ENCODE measurements around the gene CBLN1.

Gene CBLN1

DNA sequence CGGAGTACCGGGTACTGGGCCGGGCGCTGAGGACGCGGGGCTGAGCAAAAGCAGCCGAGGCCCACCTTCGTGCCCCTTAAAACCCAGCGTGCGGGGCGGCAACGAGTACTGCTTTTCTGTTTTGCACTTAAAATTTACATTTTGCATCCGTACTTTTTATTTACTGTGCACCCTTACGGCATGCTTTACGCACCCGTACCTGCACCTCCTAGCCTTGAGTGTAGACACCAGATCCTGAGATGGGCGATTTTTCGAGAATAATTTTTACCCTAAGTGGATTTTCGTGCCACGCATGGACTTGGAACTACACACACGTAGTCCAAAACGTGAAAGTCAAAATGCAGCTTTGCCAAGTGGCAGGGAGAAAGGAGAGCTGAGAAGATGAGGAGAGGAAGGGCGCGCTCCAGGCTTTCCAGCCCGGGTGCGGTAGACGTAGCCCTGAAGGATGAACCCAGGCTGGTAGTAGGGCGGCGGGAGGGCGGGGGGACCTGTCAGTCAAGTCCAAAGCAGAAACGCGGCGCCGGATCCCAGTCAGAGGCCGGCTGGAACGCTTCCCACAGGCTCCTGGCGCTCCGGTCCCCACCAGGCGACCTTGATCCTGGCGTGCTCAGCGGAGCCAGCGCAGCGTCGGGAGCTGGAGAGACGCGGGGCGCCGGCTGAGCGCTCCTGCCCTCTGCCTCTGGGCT lies 1.2 kb upstream of the CBLN1 start:
- Mint-ChIP-seq H3K36me3 (ENCODE audit: low read depth) (peaks cover 7% of the 10 kb centered on the region), H3K4me1 (ENCODE audit: low read depth) (peaks cover 5% of the 10 kb centered on the region), H3K4me3 (peak overlapping the region; percentile 50), H3K27me3 (ENCODE audit: low read depth) (peaks cover 68% of the 10 kb centered on the region), H3K9me3 (no peaks in the 10 kb centered on the region), H3K27ac (peak overlapping the region; percentile 52)

DNA sequence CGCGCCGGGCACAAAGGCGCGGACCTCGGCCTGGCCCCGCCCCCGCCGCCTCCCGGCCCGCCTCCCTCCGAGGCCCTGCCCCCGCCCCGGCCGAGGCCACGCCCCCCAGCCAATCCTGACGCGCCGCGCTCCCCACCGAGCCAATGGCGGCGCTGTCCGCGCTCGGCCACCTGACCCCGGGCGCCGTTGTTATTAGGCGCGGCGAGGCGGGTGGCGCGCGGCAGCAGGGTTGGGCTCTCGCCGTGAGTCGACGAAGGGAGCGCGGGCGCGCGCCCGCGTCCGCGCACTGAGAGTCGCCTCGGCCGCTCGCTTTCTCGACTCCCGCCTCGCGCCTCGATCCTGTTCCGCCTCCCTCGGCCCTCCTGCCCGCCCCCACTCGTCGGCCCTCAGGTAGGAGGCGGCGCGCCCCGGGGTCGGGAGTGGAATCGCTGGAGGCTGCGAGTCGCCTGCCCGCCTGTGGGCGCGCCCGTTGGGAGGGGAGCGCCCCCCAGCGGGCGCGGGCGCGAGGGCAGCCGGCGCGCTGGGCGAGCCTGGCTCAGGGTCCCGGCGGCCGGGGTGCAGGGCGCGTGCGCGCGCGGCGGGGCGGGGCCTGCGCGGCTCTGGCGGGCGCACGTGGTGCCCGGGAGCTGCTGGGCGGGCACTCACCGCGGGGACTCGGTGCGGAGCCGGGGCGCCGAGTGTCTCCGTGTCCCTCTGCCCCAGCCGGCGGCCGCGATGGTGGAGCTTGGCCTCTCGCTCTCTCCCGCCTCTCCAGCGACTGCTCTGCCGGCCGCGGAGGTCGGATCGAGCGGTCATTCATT lies 405 bp upstream of the CBLN1 start:
- H3K9me3 Mint-ChIP-seq: no peaks in the 10 kb centered on the region
- H3K36me3 Mint-ChIP-seq (ENCODE audit: low read depth): peaks cover 7% of the 10 kb centered on the region
- H3K27ac Mint-ChIP-seq: peak overlapping the region; percentile 52
- peaks cover 5% of the 10 kb centered on the region for H3K4me1 Mint-ChIP-seq (ENCODE audit: low read depth)
- peaks cover 73% of the 10 kb centered on the region for H3K27me3 Mint-ChIP-seq (ENCODE audit: low read depth)
- H3K4me3 Mint-ChIP-seq: peak overlapping the region; percentile 50

GRCh38 chr16:49280841-49281371 lies 732 bp downstream of the CBLN1 start:
- Mint-ChIP-seq H3K27me3 (ENCODE audit: low read depth) (peaks cover 82% of the 10 kb centered on the region), H3K4me1 (ENCODE audit: low read depth) (peaks cover 5% of the 10 kb centered on the region), H3K9me3 (no peaks in the 10 kb centered on the region), H3K27ac (no peak overlapping the region), H3K36me3 (ENCODE audit: low read depth) (peaks cover 7% of the 10 kb centered on the region), H3K4me3 (no peak overlapping the region)

DNA sequence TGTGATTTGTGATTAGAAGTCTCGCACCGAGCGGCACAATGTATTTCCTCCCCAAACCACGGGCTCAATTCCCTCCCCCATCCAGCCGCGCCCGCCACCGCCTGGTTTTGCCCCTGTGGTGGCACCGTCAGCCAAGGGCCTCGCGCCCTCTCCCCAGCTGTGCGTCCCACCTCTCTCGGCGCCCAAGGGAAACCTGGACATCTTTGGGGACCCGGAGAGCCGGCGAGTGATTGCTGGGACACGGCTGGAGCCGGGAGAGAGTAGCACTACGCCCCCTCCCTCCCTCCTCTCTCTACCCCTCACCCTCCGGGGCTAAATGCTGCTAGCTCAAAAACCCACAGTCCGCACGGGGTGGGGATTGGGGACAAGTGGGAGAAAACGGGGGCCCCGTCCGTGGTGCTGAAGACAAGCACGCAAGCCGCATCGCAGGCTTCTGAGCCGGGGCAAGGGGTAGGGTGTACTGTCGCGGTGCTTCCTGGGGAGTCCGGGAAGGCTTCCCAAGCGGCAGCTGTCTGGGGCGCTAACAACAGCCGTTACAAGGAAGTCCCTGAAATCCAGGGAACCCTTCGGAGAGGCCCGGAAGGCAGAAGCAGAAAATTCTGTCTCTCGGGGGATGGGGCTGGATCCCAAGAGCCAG lies 1.4 kb downstream of the CBLN1 start:
- Mint-ChIP-seq H3K27me3 (ENCODE audit: low read depth) (peaks cover 86% of the 10 kb centered on the region), H3K36me3 (ENCODE audit: low read depth) (peaks cover 7% of the 10 kb centered on the region), H3K9me3 (no peaks in the 10 kb centered on the region), H3K27ac (no peak overlapping the region), H3K4me3 (no peak overlapping the region), H3K4me1 (ENCODE audit: low read depth) (peaks cover 5% of the 10 kb centered on the region)

- H3K36me3 Mint-ChIP-seq (ENCODE audit: low read depth): peaks cover 7% of the 10 kb centered on the region
- H3K27ac Mint-ChIP-seq: peak overlapping the region; percentile 14
- H3K27me3 Mint-ChIP-seq (ENCODE audit: low read depth): peaks cover 85% of the 10 kb centered on the region
- no peak overlapping the region for H3K4me3 Mint-ChIP-seq
- H3K9me3 Mint-ChIP-seq: no peaks in the 10 kb centered on the region
- peaks cover 5% of the 10 kb centered on the region for H3K4me1 Mint-ChIP-seq (ENCODE audit: low read depth)
These were observed 2.5 kb downstream of the CBLN1 start for GRCh38 chr16:49278944-49279725.

DNA sequence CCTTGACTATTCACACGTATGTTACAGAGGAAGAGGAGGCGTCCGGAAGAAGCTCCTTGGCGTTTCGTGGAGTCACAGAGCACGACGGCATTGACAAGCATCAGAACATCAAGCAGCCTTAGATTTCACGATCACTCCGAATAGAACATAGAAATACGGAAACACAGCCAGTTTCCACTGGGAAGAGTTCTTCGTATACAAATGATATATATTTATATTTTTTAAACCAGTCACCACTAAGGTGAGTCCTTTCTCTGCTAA lies 3.1 kb downstream of the CBLN1 start:
- Mint-ChIP-seq H3K4me1 (ENCODE audit: low read depth) (peaks cover 5% of the 10 kb centered on the region), H3K27me3 (ENCODE audit: low read depth) (peaks cover 85% of the 10 kb centered on the region)

GRCh38 chr16:49277766-49278566 lies 3.7 kb downstream of the CBLN1 start:
- Mint-ChIP-seq H3K27me3 (ENCODE audit: low read depth) (peaks cover 87% of the 10 kb centered on the region), H3K9me3 (no peaks in the 10 kb centered on the region), H3K36me3 (ENCODE audit: low read depth) (peaks cover 7% of the 10 kb centered on the region), H3K27ac (no peak overlapping the region), H3K4me1 (ENCODE audit: low read depth) (peaks cover 5% of the 10 kb centered on the region), H3K4me3 (no peak overlapping the region)

More for the DNA sequence above, 3.1 kb downstream of the CBLN1 start:
- H3K9me3 Mint-ChIP-seq: no peaks in the 10 kb centered on the region
- peaks cover 7% of the 10 kb centered on the region for H3K36me3 Mint-ChIP-seq (ENCODE audit: low read depth)
- no peak overlapping the region for H3K4me3 Mint-ChIP-seq
- no peak overlapping the region for H3K27ac Mint-ChIP-seq

- Mint-ChIP-seq H3K36me3 (ENCODE audit: low read depth) (peaks cover 3% of the 10 kb centered on the region), H3K9me3 (no peaks in the 10 kb centered on the region), H3K4me1 (ENCODE audit: low read depth) (no peaks in the 10 kb centered on the region), H3K27ac (no peak overlapping the region), H3K4me3 (no peak overlapping the region), H3K27me3 (ENCODE audit: low read depth) (peaks cover 83% of the 10 kb centered on the region)
These were observed 4.3 kb downstream of the CBLN1 start for GRCh38 chr16:49277386-49277742.

- Mint-ChIP-seq H3K4me3 (no peak overlapping the region), H3K27me3 (ENCODE audit: low read depth) (peaks cover 83% of the 10 kb centered on the region), H3K4me1 (ENCODE audit: low read depth) (no peaks in the 10 kb centered on the region), H3K27ac (no peak overlapping the region), H3K36me3 (ENCODE audit: low read depth) (peaks cover 3% of the 10 kb centered on the region), H3K9me3 (no peaks in the 10 kb centered on the region)
These were observed 4.8 kb downstream of the CBLN1 start for GRCh38 chr16:49276646-49277385.

DNA sequence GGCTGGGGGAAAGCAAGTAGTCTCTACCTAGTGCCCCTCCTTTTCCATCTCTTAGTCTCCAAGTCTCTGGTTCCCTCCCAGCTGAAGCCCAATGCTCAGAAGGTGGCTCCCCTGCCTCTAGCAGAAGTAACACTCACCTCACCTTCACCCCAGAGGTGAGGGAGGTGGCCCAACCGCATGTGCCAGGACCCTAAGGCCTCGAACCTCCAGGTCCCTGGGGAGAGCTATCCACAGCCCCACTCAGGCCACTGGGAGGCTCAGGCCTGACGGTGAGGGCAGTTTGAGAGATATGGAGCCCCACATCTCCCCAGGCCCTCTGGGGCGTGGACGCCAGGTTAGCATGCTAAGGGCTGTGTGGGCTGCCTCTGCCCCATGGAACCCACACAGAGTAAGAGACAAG lies 5.8 kb downstream of the CBLN1 start:
- H3K36me3 Mint-ChIP-seq (ENCODE audit: low read depth): peaks cover 3% of the 10 kb centered on the region
- no peaks in the 10 kb centered on the region for H3K4me1 Mint-ChIP-seq (ENCODE audit: low read depth)
- H3K27ac Mint-ChIP-seq: no peak overlapping the region
- no peaks in the 10 kb centered on the region for H3K9me3 Mint-ChIP-seq
- no peak overlapping the region for H3K4me3 Mint-ChIP-seq
- peaks cover 79% of the 10 kb centered on the region for H3K27me3 Mint-ChIP-seq (ENCODE audit: low read depth)

DNA sequence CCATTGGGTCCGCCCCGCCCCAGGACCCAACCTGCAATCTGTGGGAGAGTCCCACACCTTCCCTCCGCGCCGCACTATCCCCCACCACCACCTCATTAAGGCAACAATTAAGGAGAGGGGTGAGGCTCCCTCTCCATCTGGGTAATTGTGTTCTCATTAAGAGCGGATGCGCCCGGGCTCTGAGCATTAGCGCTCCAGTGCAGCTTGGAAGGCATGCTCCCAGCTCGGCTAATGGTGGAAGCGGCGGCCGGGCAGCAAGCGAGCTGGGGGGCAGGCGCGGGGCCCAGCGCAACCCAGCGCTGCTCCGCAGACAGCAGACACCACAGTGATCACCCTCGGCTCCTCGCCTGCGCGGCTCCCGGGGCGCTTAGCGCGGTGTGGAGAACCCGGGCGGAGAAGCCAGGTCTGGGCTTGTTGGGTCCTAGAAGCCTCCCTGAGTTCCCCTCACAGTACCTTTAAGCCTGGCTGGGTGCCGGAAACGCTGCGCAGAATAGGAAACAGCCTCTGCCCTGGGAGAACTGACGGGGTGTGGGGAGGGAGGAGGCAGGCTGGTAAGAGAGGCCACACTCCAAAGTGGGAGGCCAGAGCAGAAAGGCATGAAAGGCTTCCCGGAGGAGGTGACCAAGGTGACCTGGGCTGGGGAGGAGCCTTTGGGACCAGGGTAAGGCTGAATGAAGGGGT lies 6.4 kb downstream of the CBLN1 start:
- H3K27ac Mint-ChIP-seq: no peak overlapping the region
- peaks cover 73% of the 10 kb centered on the region for H3K27me3 Mint-ChIP-seq (ENCODE audit: low read depth)
- no peak overlapping the region for H3K4me3 Mint-ChIP-seq
- no peaks in the 10 kb centered on the region for H3K4me1 Mint-ChIP-seq (ENCODE audit: low read depth)
- H3K36me3 Mint-ChIP-seq (ENCODE audit: low read depth): peaks cover 3% of the 10 kb centered on the region
- no peaks in the 10 kb centered on the region for H3K9me3 Mint-ChIP-seq

GRCh38 chr16:49274591-49274990 lies 7.0 kb downstream of the CBLN1 start:
- H3K4me3 Mint-ChIP-seq: no peak overlapping the region
- no peaks in the 10 kb centered on the region for H3K4me1 Mint-ChIP-seq (ENCODE audit: low read depth)
- no peaks in the 10 kb centered on the region for H3K9me3 Mint-ChIP-seq
- H3K36me3 Mint-ChIP-seq (ENCODE audit: low read depth): peaks cover 3% of the 10 kb centered on the region
- peaks cover 67% of the 10 kb centered on the region for H3K27me3 Mint-ChIP-seq (ENCODE audit: low read depth)
- no peak overlapping the region for H3K27ac Mint-ChIP-seq

DNA sequence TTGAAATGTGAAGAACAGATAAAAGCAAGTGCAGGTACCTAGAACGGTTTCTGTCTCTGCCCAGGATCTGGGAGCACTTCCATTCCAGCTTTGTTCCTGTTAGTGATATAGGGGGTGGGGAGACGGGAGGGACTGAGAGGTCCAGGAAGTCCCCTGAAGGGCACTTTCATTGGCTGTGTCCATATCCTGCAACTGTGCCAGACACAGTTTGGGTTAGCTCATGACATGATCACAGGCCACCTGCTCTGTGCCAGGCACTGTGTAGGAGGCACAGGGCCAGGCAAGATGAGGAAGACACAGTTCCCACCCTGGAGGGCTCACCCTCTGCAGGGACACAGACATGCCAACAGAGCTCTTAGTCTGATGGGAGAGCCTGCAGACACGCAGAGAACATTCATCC lies 7.9 kb downstream of the CBLN1 start:
- peaks cover 1% of the 10 kb centered on the region for H3K36me3 Mint-ChIP-seq (ENCODE audit: low read depth)
- no peak overlapping the region for H3K27ac Mint-ChIP-seq
- no peaks in the 10 kb centered on the region for H3K4me1 Mint-ChIP-seq (ENCODE audit: low read depth)
- no peaks in the 10 kb centered on the region for H3K9me3 Mint-ChIP-seq
- H3K4me3 Mint-ChIP-seq: no peak overlapping the region
- H3K27me3 Mint-ChIP-seq (ENCODE audit: low read depth): peaks cover 58% of the 10 kb centered on the region

Measured in T-helper 1 cell treated with Interleukin-12 subunit alpha and Interleukin-12 subunit beta and Interleukin-4 antibody, amounts not matched to agents 30 μg/mL and 1 μg/mL, for 36 hours (primary cell).